HepG2 (cell line): Measurements from ENCODE around the gene FGFR1OP2. TPM values are rescaled to one million over a fixed set of nuclear protein-coding genes. Genes with fewer than 3 reads are reported as not detected.

ENCODE experiments used
- AKAP8 ChIP-seq: sonication (generic); formaldehyde crosslinking; IDR thresholded peaks from 2 replicates; pipeline ENCODE4 v1.5.1; 2020; ENCODE audit warnings: mild to moderate bottlenecking, missing genetic modification reagents
- ATF7-NPFF ChIP-seq: sonication (generic); formaldehyde crosslinking; IDR thresholded peaks from 2 replicates; pipeline ENCODE4 v1.8.1; 2023; ENCODE audit warnings: mild to moderate bottlenecking, low read depth, missing genetic modification reagents, moderate library complexity
- ATM ChIP-seq: fragments of 450-650 bp; IDR thresholded peaks from 2 replicates; pipeline ENCODE4 v1.7.1; 2017; ENCODE audit warnings: mild to moderate bottlenecking, borderline replicate concordance
- CENPT ChIP-seq: sonication (generic); formaldehyde crosslinking; IDR thresholded peaks from 2 replicates; pipeline ENCODE4 v1.8.0; 2022; ENCODE audit warnings: low read depth, mild to moderate bottlenecking, moderate library complexity, missing genetic modification reagents
- MXI1 ChIP-seq: IDR thresholded peaks from 3 replicates; pipeline ENCODE4 v1.6.1; 2012; ENCODE audit warnings: low read depth, low read length, inconsistent platforms, borderline replicate concordance
- ZNF782 ChIP-seq: sonication (generic); formaldehyde crosslinking; IDR thresholded peaks from 2 replicates; pipeline ENCODE4 v1.4.0; 2020; ENCODE audit warnings: missing genetic modification reagents, mild to moderate bottlenecking, borderline replicate concordance
- polyA plus RNA-seq, 8 experiments: library from polyadenylated mRNA; depleted of rRNA in 3 of 8; stranded (reverse) in 7 of 8; unstranded in 1 of 8; fragments of >200 nt; fragmentation: Illumina TruSeq in 4 of 8; extraction: Trizol in 4 of 8; gene quantifications; 2 replicates each; pipeline versions ENCODE4 v1.2.1 to v1.2.3, GENCODE V29; 2011 to 2016; ENCODE audit warnings: low read depth in 4 of 8, missing spikeins in 1 of 8, mixed read lengths in 1 of 8; ENCODE audit not compliant: insufficient read depth in 1 of 8
- total RNA-seq, 5 experiments: library from RNA; depleted of rRNA; stranded (reverse); fragments of >200 nt; fragmentation: Illumina TruSeq; extraction: Trizol; gene quantifications; 2 replicates each; pipeline ENCODE4 v1.2.3, GENCODE V29; 2016; ENCODE audit warnings: low read depth in 1 of 5
- TF ChIP-seq, protein P1 (sequence below): sonication (generic); formaldehyde crosslinking; IDR thresholded peaks from 2 replicates; pipeline ENCODE4 v1.5.1; 2020; ENCODE audit warnings: mild to moderate bottlenecking, missing genetic modification reagents, moderate library complexity
- TF ChIP-seq, protein P2 (sequence below): sonication (generic); formaldehyde crosslinking; IDR thresholded peaks from 2 replicates; pipeline ENCODE4 v1.5.0; 2020; ENCODE audit warnings: missing genetic modification reagents, mild to moderate bottlenecking, borderline replicate concordance
- TF ChIP-seq, protein P3 (sequence below): sonication (generic); formaldehyde crosslinking; IDR thresholded peaks from 2 replicates; pipeline ENCODE4 v1.5.1; 2020; ENCODE audit warnings: mild to moderate bottlenecking, missing genetic modification reagents, borderline replicate concordance
- TF ChIP-seq, protein P4 (sequence below): sonication (generic); formaldehyde crosslinking; IDR thresholded peaks from 2 replicates; pipeline ENCODE4 v1.9.0; 2021; ENCODE audit warnings: mild to moderate bottlenecking, missing genetic modification reagents

FGFR1OP2 gene
- total and polyA plus RNA-seq, 2 of the 13 experiments (the other 11 are each of a cell fraction or from before 2014, with no cell fraction given): 18.3 to 38.1 TPM

DNA sequence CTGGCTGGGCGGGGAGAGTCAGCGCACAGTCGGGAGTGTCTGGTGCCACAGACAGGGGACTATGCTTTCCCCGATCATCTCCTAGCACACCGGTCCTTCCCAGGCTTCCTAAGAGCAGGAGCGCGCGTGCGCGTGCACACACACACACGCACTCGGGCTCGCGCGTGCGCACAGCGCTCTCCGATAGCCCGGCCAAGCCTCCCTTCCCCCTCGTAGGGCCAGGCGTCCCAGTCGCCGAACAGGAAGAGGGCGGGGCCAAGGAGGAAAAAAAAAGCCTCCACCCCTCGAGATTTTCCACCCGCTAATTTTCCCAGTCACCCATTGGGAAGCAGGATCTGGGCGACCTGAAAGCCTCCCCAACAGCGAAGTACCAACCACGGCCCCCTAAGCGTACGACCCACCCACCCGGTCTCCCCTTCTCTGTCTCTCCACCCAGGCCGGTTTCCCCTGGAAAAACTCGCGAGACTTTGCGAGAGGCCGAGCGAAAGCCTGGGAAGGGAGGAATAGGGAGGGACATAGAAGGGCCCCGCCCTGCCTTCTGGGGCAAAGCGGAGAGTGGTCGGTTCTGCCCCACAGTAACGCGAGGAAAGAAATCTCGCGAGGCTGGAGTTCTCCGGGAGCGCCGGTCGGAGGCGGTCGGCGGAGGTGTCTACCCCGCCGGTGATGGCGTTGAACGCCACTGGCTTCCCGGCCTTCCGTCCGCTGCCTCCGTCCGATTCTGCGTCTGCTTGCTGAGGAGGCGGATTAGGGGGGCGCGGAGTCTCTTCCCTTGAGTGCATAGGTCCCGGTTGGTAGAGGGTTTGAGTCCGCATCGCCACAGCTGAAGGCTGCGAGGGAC lies at the start of gene FGFR1OP2, which contains the start of gene INTS13 (continued):
- TF ChIP-seq, protein P1, sequence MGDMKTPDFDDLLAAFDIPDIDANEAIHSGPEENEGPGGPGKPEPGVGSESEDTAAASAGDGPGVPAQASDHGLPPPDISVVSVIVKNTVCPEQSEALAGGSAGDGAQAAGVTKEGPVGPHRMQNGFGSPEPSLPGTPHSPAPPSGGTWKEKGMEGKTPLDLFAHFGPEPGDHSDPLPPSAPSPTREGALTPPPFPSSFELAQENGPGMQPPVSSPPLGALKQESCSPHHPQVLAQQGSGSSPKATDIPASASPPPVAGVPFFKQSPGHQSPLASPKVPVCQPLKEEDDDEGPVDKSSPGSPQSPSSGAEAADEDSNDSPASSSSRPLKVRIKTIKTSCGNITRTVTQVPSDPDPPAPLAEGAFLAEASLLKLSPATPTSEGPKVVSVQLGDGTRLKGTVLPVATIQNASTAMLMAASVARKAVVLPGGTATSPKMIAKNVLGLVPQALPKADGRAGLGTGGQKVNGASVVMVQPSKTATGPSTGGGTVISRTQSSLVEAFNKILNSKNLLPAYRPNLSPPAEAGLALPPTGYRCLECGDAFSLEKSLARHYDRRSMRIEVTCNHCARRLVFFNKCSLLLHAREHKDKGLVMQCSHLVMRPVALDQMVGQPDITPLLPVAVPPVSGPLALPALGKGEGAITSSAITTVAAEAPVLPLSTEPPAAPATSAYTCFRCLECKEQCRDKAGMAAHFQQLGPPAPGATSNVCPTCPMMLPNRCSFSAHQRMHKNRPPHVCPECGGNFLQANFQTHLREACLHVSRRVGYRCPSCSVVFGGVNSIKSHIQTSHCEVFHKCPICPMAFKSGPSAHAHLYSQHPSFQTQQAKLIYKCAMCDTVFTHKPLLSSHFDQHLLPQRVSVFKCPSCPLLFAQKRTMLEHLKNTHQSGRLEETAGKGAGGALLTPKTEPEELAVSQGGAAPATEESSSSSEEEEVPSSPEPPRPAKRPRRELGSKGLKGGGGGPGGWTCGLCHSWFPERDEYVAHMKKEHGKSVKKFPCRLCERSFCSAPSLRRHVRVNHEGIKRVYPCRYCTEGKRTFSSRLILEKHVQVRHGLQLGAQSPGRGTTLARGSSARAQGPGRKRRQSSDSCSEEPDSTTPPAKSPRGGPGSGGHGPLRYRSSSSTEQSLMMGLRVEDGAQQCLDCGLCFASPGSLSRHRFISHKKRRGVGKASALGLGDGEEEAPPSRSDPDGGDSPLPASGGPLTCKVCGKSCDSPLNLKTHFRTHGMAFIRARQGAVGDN (CRISPR knock-in tag): peak; percentile 73
- TF ChIP-seq MXI1: peak; percentile 80; the same call in 2 of the 3 replicates
- no peak for TF ChIP-seq CENPT (CRISPR knock-in tag)
- TF ChIP-seq ZNF782 (CRISPR knock-in tag): peak; percentile 94
- TF ChIP-seq, protein P2, sequence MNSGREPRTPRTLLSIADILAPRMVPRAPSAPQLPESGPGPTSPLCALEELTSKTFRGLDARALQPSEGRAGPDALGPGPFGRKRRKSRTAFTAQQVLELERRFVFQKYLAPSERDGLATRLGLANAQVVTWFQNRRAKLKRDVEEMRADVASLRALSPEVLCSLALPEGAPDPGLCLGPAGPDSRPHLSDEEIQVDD: no peak
- no peak for TF ChIP-seq ATM
- TF ChIP-seq, protein P3, sequence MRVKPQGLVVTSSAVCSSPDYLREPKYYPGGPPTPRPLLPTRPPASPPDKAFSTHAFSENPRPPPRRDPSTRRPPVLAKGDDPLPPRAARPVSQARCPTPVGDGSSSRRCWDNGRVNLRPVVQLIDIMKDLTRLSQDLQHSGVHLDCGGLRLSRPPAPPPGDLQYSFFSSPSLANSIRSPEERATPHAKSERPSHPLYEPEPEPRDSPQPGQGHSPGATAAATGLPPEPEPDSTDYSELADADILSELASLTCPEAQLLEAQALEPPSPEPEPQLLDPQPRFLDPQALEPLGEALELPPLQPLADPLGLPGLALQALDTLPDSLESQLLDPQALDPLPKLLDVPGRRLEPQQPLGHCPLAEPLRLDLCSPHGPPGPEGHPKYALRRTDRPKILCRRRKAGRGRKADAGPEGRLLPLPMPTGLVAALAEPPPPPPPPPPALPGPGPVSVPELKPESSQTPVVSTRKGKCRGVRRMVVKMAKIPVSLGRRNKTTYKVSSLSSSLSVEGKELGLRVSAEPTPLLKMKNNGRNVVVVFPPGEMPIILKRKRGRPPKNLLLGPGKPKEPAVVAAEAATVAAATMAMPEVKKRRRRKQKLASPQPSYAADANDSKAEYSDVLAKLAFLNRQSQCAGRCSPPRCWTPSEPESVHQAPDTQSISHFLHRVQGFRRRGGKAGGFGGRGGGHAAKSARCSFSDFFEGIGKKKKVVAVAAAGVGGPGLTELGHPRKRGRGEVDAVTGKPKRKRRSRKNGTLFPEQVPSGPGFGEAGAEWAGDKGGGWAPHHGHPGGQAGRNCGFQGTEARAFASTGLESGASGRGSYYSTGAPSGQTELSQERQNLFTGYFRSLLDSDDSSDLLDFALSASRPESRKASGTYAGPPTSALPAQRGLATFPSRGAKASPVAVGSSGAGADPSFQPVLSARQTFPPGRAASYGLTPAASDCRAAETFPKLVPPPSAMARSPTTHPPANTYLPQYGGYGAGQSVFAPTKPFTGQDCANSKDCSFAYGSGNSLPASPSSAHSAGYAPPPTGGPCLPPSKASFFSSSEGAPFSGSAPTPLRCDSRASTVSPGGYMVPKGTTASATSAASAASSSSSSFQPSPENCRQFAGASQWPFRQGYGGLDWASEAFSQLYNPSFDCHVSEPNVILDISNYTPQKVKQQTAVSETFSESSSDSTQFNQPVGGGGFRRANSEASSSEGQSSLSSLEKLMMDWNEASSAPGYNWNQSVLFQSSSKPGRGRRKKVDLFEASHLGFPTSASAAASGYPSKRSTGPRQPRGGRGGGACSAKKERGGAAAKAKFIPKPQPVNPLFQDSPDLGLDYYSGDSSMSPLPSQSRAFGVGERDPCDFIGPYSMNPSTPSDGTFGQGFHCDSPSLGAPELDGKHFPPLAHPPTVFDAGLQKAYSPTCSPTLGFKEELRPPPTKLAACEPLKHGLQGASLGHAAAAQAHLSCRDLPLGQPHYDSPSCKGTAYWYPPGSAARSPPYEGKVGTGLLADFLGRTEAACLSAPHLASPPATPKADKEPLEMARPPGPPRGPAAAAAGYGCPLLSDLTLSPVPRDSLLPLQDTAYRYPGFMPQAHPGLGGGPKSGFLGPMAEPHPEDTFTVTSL (CRISPR knock-in tag): no peak
- TF ChIP-seq ATF7-NPFF (CRISPR knock-in tag): no peak; the same call in 1 of the 2 replicates
- TF ChIP-seq, protein P4, sequence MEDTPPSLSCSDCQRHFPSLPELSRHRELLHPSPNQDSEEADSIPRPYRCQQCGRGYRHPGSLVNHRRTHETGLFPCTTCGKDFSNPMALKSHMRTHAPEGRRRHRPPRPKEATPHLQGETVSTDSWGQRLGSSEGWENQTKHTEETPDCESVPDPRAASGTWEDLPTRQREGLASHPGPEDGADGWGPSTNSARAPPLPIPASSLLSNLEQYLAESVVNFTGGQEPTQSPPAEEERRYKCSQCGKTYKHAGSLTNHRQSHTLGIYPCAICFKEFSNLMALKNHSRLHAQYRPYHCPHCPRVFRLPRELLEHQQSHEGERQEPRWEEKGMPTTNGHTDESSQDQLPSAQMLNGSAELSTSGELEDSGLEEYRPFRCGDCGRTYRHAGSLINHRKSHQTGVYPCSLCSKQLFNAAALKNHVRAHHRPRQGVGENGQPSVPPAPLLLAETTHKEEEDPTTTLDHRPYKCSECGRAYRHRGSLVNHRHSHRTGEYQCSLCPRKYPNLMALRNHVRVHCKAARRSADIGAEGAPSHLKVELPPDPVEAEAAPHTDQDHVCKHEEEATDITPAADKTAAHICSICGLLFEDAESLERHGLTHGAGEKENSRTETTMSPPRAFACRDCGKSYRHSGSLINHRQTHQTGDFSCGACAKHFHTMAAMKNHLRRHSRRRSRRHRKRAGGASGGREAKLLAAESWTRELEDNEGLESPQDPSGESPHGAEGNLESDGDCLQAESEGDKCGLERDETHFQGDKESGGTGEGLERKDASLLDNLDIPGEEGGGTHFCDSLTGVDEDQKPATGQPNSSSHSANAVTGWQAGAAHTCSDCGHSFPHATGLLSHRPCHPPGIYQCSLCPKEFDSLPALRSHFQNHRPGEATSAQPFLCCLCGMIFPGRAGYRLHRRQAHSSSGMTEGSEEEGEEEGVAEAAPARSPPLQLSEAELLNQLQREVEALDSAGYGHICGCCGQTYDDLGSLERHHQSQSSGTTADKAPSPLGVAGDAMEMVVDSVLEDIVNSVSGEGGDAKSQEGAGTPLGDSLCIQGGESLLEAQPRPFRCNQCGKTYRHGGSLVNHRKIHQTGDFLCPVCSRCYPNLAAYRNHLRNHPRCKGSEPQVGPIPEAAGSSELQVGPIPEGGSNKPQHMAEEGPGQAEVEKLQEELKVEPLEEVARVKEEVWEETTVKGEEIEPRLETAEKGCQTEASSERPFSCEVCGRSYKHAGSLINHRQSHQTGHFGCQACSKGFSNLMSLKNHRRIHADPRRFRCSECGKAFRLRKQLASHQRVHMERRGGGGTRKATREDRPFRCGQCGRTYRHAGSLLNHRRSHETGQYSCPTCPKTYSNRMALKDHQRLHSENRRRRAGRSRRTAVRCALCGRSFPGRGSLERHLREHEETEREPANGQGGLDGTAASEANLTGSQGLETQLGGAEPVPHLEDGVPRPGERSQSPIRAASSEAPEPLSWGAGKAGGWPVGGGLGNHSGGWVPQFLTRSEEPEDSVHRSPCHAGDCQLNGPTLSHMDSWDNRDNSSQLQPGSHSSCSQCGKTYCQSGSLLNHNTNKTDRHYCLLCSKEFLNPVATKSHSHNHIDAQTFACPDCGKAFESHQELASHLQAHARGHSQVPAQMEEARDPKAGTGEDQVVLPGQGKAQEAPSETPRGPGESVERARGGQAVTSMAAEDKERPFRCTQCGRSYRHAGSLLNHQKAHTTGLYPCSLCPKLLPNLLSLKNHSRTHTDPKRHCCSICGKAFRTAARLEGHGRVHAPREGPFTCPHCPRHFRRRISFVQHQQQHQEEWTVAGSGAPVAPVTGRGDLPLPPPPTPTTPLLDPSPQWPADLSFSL (CRISPR knock-in tag): no peak
- TF ChIP-seq AKAP8: no peak
